GM21619 (cell line): Measurements from ENCODE around the gene FRMPD1.
"Not testable (repeated sequence)": the region's sequence is repeated elsewhere in the genome, so short reads cannot be mapped to it uniquely, and the experiment has no call there.

Experiments
- ATAC-seq: cut with Tn5 transposase; IDR thresholded peaks from one replicate; pipeline ENCODE4 v1.9.1; 2021; ENCODE audit not compliant: unreplicated experiment

FRMPD1 gene

DNA sequence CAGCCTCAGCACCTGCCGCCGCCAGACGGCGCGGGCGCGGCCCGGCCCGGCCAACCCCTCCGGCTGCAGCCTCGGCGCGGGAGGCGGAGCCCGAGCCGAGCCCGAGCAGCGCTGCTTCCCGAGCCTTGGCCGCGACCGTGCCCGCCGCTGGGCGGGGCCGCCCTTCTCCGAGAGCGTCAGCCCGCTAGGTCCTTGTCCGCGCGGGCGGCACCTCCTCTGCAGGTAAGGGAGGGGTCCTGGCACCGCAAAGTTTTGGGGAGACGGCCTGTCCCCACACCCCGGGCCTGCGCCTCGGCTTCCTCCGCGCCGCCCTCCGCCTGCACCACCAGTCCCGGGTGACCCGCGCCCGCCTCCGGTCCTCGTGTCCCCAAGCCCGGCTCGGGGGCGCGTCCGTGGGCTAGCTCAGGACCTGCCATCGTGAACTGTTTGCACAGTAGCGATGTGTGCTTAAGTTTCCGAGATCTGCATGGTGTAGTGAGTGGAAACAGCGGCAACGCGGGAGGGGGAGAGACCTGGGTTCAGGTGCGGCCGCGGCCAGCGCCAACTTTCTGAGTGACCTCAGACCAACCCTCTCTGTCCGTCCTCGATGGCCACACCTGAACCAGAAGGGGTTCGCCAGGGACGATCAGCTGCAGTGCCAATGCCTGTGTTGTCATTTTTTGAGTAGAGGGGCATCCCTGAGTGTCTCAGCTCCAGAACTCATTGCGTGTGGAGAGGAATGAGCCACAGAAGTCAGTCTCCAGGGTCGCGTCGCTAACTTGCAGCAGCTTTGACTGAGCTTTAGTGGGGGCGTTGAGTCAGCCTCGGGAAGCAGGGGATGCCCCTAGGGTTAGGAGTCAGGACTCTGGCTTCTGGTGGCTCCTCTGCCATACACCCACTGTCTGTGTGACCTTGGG, at the start of gene FRMPD1:
Gene FRMPD1 (plus strand): TSS at position 82 of the 896 bp plus-strand sequence. CDS start 41,688 bp downstream, outside the sequence.
- ATAC-seq, result peak; percentile 82

- not testable (repeated sequence) for ATAC-seq
Observed at GRCh38 chr9:37602061-37602460, 48.7 kb upstream of the FRMPD1 start.

GRCh38 chr9:37602817-37603216, 47.9 kb upstream of the FRMPD1 start:
- ATAC-seq, result no peak

- no peak for ATAC-seq
Observed at GRCh38 chr9:37604296-37604695, 46.5 kb upstream of the FRMPD1 start.

DNA sequence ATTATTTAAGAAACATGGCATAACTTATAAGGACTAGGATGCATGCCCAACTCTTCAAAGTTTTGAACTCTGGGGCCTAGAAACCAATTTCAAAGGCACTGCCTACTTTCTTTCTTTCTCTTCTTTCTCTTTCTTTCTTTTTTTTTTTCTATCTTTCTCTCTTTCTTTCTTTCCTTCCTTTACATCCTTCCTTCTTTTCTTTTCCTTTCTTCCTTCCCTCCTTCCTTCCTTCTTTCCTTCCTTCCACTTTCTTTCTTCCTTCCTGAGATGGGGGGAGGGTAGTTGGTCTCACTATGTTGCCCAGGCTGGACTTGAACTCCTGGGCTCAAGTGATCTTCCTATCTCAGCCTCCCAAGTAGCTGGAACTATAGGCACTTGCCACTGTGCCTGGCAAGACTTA, 42.5 kb upstream of the FRMPD1 start:
- no peak for ATAC-seq

DNA sequence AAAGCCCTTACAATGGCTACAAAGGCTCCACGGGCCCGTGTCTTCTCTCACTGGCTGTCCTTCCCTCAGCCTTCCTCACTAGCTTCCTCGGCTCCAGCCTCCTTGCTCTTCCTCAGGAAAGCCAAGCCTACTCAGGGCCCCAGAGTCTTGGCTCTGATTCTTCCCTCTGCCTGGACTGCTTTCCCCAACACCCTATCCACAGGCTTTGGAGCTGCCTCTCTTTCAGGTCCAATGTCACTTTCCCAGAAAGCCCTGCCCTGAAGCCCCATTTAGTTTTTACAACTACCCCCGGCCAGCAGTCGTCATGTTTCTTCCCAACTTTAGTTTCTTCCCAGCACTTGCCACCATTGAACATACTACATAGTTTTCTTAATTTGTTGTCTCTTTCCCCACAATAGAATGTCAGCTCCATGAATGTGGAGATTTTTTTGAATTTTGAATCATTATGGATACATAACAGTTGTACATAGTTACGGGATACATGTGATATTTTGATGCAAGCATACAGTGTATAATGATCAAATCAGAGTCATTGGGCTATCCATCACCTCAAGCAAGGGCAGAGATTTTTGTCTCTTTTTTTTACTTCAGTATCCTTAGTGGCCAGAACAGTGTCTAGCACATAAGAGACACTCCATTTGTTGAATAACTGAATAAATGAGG, 40.9 kb upstream of the FRMPD1 start:
- no peak for ATAC-seq

GRCh38 chr9:37611014-37611413, 39.7 kb upstream of the FRMPD1 start:
- no peak for ATAC-seq

DNA sequence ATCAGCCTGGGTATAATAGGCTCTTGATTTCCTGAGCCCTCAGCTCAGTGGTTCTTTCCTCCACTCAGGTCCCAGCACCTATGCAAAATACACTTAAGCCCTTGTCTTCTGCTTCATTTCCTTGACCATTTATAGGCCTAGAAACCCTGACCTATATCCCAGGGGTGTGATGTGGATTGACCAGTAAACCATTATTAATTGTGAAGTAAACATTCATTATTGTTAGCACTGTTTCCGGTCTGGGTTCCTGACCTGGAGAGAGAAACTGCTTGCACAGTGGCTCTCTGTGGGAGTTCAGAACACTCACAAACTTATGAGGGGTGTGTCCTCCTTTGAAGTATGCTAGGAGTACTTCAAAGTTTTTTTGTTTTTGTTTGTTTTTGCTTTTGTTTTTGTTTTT, 38.8 kb upstream of the FRMPD1 start:
- ATAC-seq, result no peak

GRCh38 chr9:37617161-37617560, 33.6 kb upstream of the FRMPD1 start:
- no peak for ATAC-seq

DNA sequence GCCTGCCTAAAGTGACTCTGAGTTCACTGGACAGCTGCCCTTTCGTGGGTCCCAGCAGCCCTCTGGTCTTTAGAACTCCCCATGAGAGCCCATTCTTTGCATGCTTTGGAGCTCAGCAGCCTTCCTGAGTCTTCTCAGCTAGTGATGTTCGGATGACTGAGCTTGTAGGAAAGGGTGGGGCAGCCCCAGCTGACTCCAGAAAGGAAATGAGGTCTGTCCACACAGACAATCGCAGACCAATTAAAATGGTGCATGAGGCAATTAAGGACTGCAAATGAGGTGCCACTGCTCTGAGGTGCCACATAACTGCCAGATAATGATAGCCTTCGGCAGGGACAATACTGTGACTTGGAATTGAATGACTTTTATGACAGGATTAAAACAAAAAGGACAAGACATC, 32.9 kb upstream of the FRMPD1 start:
- ATAC-seq, result no peak

DNA sequence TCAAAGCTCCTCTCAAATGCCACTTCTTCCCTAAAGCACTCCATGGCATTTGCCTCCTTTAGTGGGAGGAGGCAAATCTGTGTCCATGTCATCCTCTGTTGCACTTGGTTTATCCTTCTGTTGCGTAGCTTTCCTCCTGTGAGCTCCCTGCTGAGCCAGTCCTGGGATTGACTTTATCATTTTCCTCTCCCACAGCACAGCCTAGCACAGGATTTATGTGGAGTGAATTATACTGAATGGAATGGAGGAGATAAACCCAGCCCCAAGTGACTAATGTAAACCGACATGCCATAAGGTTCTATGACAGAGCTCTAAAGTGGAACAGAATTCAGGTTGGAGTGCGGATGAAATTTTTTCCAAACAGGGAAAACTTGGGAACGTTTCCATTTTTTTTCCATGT, 31.9 kb upstream of the FRMPD1 start:
- ATAC-seq, result no peak

GRCh38 chr9:37619806-37620205, 30.9 kb upstream of the FRMPD1 start:
- ATAC-seq, result no peak

DNA sequence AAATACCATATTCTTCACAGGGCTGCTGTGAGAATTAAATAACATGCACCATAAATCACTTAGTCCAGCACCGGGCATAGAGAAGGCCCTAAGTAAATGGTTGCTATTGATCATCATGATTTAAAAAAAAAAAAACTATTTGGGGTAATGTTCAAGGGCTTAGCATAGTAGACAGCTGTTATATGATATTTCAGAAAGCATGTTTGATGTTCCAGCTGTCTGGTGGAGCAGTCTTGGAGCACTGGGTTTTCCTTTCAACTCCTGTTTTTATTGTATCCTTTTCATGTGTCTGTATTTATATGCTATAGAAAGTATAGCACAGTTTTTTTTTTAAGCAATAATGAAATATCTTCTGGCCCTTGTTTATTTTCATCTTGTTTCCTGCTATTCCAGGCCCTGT, 30.4 kb upstream of the FRMPD1 start:
- no peak for ATAC-seq

GRCh38 chr9:37621273-37622121, 29.3 kb upstream of the FRMPD1 start:
- no peak for ATAC-seq

DNA sequence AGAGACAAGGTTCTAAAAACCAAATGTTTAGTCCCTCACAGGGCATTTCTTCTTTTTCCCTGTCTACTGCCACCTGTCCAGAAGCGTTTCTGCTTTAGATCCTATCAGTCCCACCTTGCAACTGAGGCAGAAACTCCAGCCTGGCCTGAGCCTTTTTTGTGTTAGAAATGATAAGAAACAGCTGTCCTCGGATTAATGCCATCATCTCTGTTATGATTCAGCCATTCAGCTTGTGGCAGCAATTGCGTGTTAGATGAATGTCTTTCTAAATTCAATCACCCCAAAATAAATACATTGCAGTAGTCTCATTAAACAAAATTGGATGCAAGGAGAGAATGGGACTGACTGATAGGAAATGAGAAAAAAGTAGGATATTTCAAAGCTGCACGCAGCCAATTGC, 28.3 kb upstream of the FRMPD1 start:
- no peak for ATAC-seq

DNA sequence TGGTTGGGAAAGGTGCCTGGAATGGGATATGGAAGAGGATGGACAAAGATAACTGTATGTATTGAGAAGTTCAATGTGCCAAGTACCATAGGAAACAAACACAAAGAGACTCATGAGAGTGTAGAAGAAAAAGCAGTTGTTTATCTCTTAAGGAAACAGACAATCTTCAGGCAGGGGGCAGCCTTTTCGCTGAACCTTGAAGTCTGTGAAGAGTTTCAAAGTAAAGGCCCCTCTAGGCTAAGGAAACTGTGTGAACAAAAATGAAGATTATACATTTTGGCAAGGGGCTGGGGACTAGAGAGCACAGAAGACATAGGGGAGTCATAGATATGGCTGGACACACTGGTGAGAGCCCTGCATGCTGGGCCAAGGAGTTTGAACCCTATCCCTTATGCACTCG, 27.5 kb upstream of the FRMPD1 start:
- ATAC-seq, result no peak

DNA sequence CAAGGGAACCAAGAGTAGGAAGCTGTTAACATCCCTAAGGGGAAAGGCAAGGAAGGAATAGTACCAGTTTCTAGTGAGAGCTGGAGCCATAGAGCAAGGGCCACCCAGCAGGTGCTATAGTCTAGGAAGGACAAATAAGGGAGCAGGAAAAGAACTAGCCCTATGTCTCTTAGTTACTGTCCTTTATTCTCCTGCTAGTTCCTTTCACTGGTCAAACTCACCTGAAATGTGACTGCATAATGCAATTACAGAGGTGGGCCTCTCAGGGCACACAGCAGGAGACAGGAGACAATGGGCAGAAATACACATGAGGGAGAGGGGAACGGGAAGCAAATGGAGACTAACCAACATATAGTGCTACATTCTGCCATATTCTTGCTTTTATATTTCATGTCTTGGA, 26.7 kb upstream of the FRMPD1 start:
- ATAC-seq, result no peak

GRCh38 chr9:37625036-37625757, 25.6 kb upstream of the FRMPD1 start:
- ATAC-seq, result no peak

DNA sequence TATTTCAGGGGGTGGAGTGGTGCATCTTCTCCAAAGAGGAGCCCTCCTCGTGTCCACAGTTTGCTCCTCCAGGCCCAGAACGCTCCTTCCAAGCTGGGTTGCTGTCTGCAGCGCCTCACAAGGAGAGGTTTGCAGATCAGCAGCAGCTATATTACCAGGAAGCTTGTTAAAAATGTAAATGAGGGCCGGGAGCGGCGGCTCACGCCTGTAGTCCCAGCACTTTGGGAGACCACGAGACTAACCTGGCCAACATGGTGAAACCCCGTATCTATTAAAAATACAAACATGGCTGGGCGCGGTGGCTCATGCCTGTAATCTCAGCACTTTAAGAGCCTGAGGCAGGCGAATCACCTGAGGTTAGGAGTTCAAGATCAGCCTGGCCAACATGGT, 25.0 kb upstream of the FRMPD1 start:
- no peak for ATAC-seq

DNA sequence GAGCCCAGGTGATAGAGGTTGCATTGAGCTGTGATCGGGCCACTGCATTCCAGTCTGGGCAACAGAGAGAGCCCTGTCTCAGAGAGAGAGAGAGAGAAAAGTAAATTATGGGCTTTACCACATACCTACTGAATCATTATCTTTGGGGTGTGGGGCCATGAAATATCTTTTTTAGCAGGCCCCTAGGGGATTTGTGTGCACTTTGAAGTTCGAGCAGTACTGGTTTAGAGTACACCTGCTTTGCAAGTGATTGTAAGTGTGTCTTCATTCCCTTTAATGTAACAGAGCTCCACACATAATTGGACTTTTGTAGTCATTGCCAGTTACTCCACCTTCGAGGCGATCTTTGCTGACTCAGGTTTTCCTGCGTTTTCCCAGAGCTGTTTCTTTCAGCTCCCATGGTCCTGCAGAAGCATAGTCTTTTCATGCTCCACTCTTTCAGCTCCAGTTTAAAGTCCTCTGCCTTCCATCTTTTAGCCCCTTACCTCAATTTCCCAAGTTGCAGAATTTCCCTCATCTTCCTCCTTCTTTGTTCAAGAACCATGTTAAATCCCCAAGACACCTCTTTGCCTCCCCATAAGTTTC, 24.0 kb upstream of the FRMPD1 start:
- no peak for ATAC-seq
